GM18858 (cell line): ENCODE results near the gene CISD1.

ENCODE experiments used
- ATAC-seq: cut with Tn5 transposase; IDR thresholded peaks from one replicate; pipeline ENCODE4 v1.9.1; 2021; ENCODE audit not compliant: unreplicated experiment

The CISD1 gene

GRCh38 chr10:58265249-58265648 is 3.7 kb upstream of the CISD1 start:
- no peak for ATAC-seq

- peak; percentile 21 for ATAC-seq
These were observed 2.7 kb upstream of the CISD1 start for GRCh38 chr10:58266003-58266825.

DNA sequence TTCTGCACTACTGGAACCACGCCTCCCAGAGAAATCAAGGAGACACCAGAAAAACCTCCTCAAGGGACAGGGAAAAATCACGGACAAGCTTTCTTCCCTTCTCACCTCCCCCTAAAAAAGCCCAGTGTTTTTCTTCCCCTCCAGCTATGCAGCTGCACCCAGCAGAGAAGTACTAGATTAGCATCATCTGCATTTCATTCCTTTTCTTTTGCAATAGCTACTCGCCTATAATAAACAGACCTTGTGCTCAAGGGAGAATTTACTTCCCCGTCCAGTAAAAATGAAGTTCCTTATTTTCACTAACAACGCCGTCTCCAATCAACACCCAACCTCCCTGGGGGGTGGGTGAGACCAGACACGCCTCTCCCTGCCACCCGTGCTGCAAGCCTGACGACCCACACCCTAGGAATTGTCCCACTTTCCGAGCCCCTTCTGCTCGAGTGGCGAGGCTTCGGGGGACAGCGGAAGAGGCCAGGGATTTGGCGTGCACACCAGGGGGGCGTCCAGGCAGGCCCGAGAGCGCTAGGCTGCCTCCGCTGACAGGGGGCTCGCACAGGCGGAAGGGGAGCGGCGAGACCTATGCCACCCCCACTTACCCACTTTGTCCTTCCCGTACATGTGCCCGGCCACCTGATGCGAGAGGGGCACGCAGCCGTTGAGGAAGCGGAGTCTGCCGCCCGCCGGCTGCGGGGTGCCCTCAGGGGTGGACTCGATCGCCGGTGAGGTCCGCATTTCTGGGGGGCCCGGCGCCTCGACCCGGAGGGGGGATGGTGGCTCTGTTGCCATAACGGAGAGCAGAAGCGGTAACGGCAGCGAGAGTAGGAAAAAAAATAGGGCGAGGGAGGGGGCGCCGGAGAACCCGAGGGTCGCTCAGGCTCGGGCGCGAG is 1.9 kb upstream of the CISD1 start:
- ATAC-seq = no peak

GRCh38 chr10:58267713-58268453 is 1.1 kb upstream of the CISD1 start, which contains the start of gene IPMK:
Gene IPMK, minus strand, starts transcription at chr10:58267894. Its CDS starts 283 bp downstream, at chr10:58267611.
- peak; percentile 39 for ATAC-seq

DNA sequence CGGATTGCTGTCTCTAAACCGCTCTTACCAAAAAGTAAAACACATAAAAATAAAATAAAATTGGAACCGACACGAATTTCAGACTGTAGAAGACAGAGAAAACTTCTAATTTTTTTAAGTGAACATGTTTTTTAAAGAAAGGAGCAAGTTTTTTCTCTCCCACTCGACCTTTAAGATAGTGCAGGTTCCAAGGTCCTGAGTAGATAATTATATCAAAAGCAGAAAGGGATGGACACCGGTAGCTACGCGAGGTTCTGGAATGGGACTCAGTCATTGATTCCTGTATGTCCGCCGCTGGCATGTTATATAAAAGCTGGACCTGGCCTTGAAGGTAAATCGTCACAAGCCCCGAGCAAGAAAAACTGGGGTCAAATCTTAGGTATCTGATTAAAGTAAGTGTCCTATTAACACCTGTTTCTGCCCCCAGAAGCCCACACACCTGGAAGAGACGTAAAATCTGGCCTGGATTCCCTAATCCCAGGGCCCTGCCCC is 462 bp upstream of the CISD1 start:
- no peak for ATAC-seq

DNA sequence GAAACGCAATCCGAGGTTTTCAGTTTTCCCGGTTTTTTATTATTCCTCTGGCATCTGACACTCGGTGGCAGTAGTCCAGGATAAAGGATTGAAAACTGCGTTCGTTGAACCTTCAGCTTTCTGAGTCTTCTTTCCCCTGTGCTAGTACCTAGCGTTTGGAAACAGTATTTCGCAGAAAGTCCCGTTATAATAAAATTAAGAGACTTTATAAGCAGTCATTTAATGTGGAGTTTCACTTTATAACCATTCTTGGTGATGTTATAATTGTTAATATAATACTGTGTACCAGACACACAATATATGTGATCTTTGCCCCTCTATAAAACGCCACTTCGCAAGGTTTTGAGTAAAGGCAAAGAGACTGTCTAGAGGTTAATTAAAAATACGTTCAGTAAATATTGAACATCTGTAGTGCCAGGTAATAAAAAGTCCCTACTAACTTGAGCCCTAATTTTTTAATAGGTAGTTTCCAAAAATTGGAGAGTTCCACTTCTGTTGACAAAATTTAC is 874 bp downstream of the CISD1 start:
- no peak for ATAC-seq

DNA sequence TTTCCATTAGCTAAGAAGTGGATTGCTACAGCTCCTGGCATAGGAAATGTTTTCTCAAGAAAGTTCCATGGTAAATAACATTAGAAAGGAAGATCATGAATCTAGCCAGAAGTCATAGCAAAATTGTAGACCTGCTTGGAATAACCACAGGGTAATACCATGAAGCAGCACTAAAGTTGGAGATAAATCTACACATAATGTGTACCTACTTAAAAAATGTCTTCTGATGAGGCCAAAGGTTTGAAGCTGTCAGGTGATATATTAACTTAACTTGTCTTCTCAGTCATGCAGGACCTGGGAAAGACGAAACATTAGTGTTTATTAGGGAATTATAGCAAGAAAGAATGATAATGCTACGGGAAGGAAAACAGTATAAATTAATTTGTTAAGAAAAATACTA is 6.3 kb downstream of the CISD1 start:
- ATAC-seq = no peak

GRCh38 chr10:58275908-58276307 is 6.9 kb downstream of the CISD1 start:
- ATAC-seq = no peak

GRCh38 chr10:58278274-58278961 is 9.5 kb downstream of the CISD1 start:
- no peak for ATAC-seq

DNA sequence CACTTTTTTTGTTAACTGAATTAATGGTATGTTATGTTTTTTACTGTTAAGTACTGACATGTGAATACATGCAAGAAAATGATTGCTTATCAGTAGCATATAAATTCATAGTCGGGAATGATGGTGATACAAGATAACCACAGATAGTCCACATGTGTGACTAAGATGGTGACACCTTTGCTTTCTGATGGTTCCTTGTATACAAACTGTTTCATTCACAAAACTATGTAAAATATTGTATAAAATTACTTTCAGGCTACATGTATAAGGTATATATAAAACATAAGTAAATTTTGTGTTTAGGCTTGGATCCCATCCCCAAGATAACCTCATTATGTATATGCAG is 10.0 kb downstream of the CISD1 start:
- ATAC-seq = no peak

- no peak for ATAC-seq
These were observed 11.5 kb downstream of the CISD1 start for GRCh38 chr10:58280477-58280876.

DNA sequence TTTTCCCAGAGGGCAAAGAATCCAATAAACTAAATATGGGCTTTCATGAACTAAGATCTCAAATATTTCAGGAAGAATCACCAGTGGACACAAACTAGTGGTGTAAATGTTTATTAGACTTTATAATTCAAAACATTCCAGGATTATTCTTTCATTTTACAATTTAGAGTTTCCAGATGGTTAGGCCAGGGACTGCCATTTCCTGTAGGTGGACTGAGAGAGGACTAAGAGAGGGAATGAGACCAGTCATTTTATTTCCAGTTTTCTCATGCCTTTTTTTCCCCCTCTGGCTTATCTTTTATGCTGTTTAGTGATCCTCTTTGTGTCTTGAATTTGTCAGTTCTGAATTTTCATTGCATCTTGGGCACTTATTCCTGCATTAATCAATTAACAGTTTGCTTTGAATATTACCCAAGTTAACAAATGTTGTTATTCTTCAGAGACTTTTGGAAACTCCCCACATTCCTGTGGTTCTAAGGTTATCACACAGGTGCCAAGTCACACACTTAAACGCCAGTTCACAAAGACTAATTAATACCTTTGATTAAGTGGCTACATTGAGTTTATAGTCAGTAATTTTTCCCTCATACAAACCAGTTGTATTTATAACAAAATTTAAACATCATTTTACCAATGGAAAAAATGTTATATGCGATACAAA is 12.3 kb downstream of the CISD1 start:
- ATAC-seq = no peak

- ATAC-seq = peak; percentile 99
These were observed 13.7 kb downstream of the CISD1 start for GRCh38 chr10:58282615-58283014.

DNA sequence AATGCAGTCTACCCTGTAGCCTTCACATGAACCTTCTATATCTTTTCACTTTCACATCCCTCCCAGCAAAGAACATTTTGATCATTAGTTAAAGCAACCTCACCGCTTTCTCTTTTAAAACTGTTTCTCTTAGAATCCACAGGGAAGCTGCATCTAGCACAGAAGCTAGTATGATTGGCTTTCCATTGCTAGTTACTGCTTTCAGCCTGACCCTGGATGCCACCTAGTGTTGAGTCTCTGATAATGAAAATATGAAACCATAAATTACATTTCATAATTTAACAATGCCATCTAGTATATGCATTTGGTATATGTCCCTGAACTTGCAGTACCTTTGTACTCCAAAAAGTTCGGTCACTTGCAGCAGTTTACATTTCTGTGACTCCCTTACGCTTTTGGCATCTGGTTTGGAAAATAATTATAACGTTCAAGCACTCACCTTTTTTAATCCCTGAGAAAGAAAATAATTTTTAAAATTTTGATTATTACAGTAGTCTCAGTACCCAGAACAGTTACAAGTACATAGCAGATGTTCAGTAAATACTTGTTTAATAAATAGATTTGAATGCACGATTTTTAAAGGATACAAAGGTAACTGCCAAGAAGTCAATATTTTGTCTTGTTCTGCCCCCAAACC is 22.7 kb downstream of the CISD1 start:
- peak; percentile 91 for ATAC-seq

DNA sequence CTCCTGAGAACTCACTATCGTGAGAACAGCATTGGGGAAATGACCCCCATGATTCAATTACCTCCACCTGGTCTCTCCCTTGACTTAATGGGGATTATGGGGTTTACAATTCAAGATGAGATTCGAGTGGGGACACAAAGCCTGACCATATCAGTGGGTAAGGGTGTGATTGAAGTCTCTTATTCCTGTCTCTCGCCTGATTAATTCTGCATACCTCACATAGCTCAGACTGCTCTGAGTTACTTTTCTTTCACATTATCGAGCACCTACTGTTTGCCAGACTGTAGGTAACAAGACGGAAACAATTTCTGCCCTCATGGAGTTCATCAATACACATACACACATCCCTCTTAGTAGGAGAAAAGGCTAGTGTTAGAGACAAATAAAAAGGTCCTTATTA is 25.0 kb downstream of the CISD1 start:
- no peak for ATAC-seq

DNA sequence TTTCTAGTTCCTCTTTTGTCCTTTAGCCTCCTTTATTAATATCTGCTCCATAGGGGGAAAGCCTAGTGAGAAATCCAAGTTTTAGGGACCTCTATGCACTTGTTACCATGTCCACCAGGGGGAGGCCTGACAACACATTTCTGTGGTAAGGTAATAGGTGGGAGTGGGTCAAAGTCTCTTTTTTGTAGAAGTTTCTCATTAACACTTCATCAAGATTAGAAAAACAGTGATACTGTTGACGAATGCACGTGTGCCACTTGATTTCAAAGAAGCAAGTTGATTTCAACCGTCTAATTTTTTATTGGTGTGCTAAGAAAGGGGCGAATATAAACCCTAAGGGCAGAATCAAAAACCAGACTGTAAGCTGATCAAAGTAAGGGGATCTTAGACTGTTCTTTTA is 30.6 kb downstream of the CISD1 start:
- peak; percentile 97 for ATAC-seq

- no peak for ATAC-seq
These were observed 31.7 kb downstream of the CISD1 start for GRCh38 chr10:58300676-58301075.

DNA sequence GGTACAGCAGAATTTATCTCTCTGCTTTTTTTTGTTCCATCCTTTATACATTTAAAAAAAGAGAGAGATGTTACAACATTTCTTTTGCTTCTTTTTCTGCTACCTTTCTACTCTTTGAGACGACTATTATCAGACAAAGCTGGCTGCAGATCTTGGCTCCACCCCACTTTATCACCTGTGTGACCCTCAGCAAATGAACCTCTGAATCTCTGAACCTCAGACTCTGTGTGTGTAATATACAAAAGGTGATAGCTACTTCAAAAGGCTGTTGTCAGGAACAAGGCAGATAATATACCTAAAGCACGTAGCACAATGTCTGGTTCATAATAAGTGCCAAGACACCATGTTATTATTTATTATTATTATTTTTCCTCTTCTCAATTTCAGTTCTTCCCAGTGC is 33.3 kb downstream of the CISD1 start:
- ATAC-seq = no peak

DNA sequence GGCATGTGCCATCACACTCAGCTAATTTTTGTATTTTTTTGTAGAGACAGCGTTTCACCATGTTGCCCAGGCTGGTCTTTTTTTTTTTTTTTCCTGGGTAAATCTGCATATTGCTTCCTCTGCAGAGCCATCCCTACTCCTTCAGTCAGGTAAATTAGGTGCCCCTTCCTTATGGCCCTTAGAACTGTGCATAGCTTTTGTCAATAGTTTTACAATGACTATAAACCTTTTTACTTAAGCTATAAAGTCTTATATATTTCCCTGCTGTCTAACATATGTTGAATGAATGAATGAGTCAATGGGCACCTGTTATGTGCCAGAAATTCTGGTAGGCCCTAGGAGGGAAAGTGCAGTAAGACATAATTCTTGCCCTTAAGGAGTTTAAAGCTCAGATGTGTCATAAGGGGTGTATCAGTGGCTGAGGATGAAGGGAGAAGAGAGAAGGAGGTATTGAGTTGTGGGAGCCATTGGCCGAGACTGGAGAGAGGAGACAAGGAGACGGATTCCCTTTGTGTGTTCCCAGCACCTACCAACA is 35.2 kb downstream of the CISD1 start:
- ATAC-seq = no peak
